Natural killer cell (primary cell): ENCODE data around the gene MAST4. TPM values are rescaled to one million over a fixed set of nuclear protein-coding genes. Genes with fewer than 3 reads are reported as not detected.

Experiments used
- ATAC-seq, 3 donors: fragments of 150-1000 bp in 2 of 3; fragments of 200-7000 bp in 1 of 3; cut with Tn5 transposase; 1 replicate in 1 of 3; 2 replicates in 2 of 3; pipeline ENCODE4 v1.10.0; 2021; ENCODE audit warnings: mild to moderate bottlenecking in 2 of 3, moderate library complexity in 2 of 3
- DNase-seq, 2 donors: peaks; one replicate each; pipeline versions ENCODE4 v3.0.0 to v3.0.0-alpha.2; 2013 to 2021; ENCODE audit warnings: mixed read lengths in 1 of 2
- H3K27ac ChIP-seq: one replicate; pipeline ENCODE4 v1.5.1; 2013; ENCODE audit warnings: mild to moderate bottlenecking, low read length
- H3K27me3 ChIP-seq: one replicate; pipeline ENCODE4 v1.6.1; 2013; ENCODE audit warnings: low read length; ENCODE audit not compliant: control insufficient read depth, insufficient read depth
- H3K36me3 ChIP-seq: one replicate; pipeline ENCODE4 v1.6.1; 2013; ENCODE audit warnings: low read length; ENCODE audit not compliant: control insufficient read depth, insufficient read depth
- H3K4me1 ChIP-seq: one replicate; pipeline ENCODE4 v1.6.1; 2013; ENCODE audit warnings: low read length; ENCODE audit not compliant: control insufficient read depth, insufficient read depth
- H3K4me3 ChIP-seq: one replicate; pipeline ENCODE4 v1.5.1; 2013; ENCODE audit warnings: low read length
- H3K9me3 ChIP-seq: one replicate; pipeline ENCODE4 v1.6.1; 2013; ENCODE audit warnings: low read length; ENCODE audit not compliant: control insufficient read depth, insufficient read depth
- H3K27ac Mint-ChIP-seq, 2 donors: one replicate each; pipeline ENCODE4 v1.8.0; 2022; ENCODE audit warnings: mild to moderate bottlenecking in 2 of 2, mixed read lengths in 2 of 2, moderate library complexity in 1 of 2
- H3K27me3 Mint-ChIP-seq, 2 donors: one replicate each; pipeline ENCODE4 v1.8.0; 2022; ENCODE audit warnings: low read depth in 2 of 2, mixed read lengths in 2 of 2
- H3K36me3 Mint-ChIP-seq: one replicate; pipeline ENCODE4 v1.8.0; 2022; ENCODE audit warnings: mixed read lengths
- H3K4me1 Mint-ChIP-seq, 2 donors: one replicate each; pipeline ENCODE4 v1.8.0; 2022; ENCODE audit warnings: mixed read lengths in 2 of 2
- H3K4me3 Mint-ChIP-seq: one replicate; pipeline ENCODE4 v1.8.0; 2022; ENCODE audit warnings: mild to moderate bottlenecking, moderate library complexity, mixed read lengths
- H3K9me3 Mint-ChIP-seq, 2 donors: one replicate each; pipeline ENCODE4 v1.8.0; 2022; ENCODE audit warnings: mixed read lengths in 2 of 2
- WGBS: methylation state at CpG from one replicate; pipeline ENCODE4 v1.1.7; 2013; ENCODE audit warnings: missing lambda C conversion rate; ENCODE audit not compliant: insufficient coverage; 5-methylcytosine and 5-hydroxymethylcytosine counted together
- intact Hi-C: fragments of 100-400 bp; cut with micrococcal nuclease; formaldehyde crosslinking; loops from one replicate; pipeline ENCODE4 v1.14.2; 2022
- total RNA-seq, 4 donors: library from RNA; stranded (reverse); fragments of 120-200 nt in 1 of 4; gene quantifications; one replicate each; pipeline versions ENCODE4 v1.2.3 to v1.2.4, GENCODE V29; 2013 to 2022
- TF ChIP-seq, protein P1 (sequence below): fragments of 200-600 bp; IDR thresholded peaks from one replicate; pipeline ENCODE4 v1.8.0; 2022; ENCODE audit warnings: antibody characterized with exemption

The MAST4 gene
- total RNA-seq, 3 donors from 2014 or later (not counting 1 experiment from before 2014, with no cell fraction given): 6.5 to 14.1 (median 12.7) TPM

GRCh38 chr5:67052034-67052433, 455.8 kb downstream of the MAST4 start:
- TF ChIP-seq, protein P1, sequence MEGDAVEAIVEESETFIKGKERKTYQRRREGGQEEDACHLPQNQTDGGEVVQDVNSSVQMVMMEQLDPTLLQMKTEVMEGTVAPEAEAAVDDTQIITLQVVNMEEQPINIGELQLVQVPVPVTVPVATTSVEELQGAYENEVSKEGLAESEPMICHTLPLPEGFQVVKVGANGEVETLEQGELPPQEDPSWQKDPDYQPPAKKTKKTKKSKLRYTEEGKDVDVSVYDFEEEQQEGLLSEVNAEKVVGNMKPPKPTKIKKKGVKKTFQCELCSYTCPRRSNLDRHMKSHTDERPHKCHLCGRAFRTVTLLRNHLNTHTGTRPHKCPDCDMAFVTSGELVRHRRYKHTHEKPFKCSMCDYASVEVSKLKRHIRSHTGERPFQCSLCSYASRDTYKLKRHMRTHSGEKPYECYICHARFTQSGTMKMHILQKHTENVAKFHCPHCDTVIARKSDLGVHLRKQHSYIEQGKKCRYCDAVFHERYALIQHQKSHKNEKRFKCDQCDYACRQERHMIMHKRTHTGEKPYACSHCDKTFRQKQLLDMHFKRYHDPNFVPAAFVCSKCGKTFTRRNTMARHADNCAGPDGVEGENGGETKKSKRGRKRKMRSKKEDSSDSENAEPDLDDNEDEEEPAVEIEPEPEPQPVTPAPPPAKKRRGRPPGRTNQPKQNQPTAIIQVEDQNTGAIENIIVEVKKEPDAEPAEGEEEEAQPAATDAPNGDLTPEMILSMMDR: no peak
- H3K27ac ChIP-seq: no peak overlapping the region
- Mint-ChIP-seq H3K4me1 (no peaks in the 10 kb centered on the region), H3K27ac (no peak overlapping the region), H3K36me3 (no peaks in the 10 kb centered on the region), H3K4me3 (no peak overlapping the region), H3K9me3 (no peaks in the 10 kb centered on the region), H3K27me3 (no peaks in the 10 kb centered on the region)
- no peaks in the 10 kb centered on the region for H3K9me3 ChIP-seq
- intact Hi-C loops: no loop called here
- no peaks in the 10 kb centered on the region for H3K4me1 ChIP-seq
- ATAC-seq (no peak), DNase-seq (no peak)
- H3K4me3 ChIP-seq: no peak overlapping the region
- no peaks in the 10 kb centered on the region for H3K36me3 ChIP-seq
- WGBS: no CpG with 5 or more reads among the region's 1 CpG
- H3K27me3 ChIP-seq: no peaks in the 10 kb centered on the region

DNA sequence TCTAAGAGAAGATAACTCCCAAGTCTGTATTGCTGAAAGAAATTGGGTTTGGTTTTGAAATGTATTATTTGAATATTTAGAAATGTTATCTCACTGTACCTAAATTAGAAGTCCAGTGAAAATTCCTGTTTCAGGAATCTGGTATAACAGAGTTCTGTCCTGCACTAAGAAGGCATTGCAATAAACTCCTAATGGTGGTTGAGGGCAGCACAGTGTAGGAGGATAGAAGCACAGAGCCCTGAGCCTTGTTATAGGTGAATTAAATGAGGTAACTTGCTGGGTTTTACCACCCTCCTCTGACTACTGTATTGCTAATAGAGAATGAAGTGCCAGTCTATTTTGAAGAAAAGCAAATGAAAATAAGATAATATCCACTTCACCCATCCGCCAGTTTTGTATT, 457.0 kb downstream of the MAST4 start:
- Histone ChIP-seq H3K27ac (no peak overlapping the region), H3K9me3 (no peaks in the 10 kb centered on the region), H3K4me3 (no peak overlapping the region), H3K36me3 (no peaks in the 10 kb centered on the region), H3K4me1 (no peaks in the 10 kb centered on the region), H3K27me3 (no peaks in the 10 kb centered on the region)
- TF ChIP-seq, protein P1: no peak
- H3K4me1 Mint-ChIP-seq: no peaks in the 10 kb centered on the region
- no peak for ATAC-seq
- no peaks in the 10 kb centered on the region for H3K9me3 Mint-ChIP-seq
- intact Hi-C loops: no loop called here
- no peak for DNase-seq
- no peak overlapping the region for H3K4me3 Mint-ChIP-seq
- no peaks in the 10 kb centered on the region for H3K27me3 Mint-ChIP-seq
- no CpG with 5 or more reads among the region's 1 CpG for WGBS
- no peaks in the 10 kb centered on the region for H3K36me3 Mint-ChIP-seq
- no peak overlapping the region for H3K27ac Mint-ChIP-seq

GRCh38 chr5:67058998-67059743, 463.0 kb downstream of the MAST4 start:
- no peaks in the 10 kb centered on the region for H3K27me3 Mint-ChIP-seq
- TF ChIP-seq, protein P1: no peak
- no peak for ATAC-seq
- no peak for DNase-seq
- Histone ChIP-seq H3K4me3 (no peak overlapping the region), H3K27ac (no peak overlapping the region), H3K36me3 (no peaks in the 10 kb centered on the region), H3K27me3 (no peaks in the 10 kb centered on the region), H3K4me1 (no peaks in the 10 kb centered on the region), H3K9me3 (no peaks in the 10 kb centered on the region)
- intact Hi-C loops: no loop called here
- no peaks in the 10 kb centered on the region for H3K9me3 Mint-ChIP-seq
- 100% methylated on average over 4 of the region's 4 CpGs for WGBS
- H3K36me3 Mint-ChIP-seq: no peaks in the 10 kb centered on the region
- no peak overlapping the region for H3K27ac Mint-ChIP-seq
- no peak overlapping the region for H3K4me3 Mint-ChIP-seq
- no peaks in the 10 kb centered on the region for H3K4me1 Mint-ChIP-seq
